HPDE6-E6E7 (cell line): ENCODE data around the gene CWC15.
A peak's percentile ranks its signal among the peaks of the same experiment; 100 is the strongest.
"Not testable (repeated sequence)": the region's sequence is repeated elsewhere in the genome, so short reads cannot be mapped to it uniquely, and the experiment has no call there.

ENCODE experiments used
- DNase-seq: peaks from one replicate; pipeline ENCODE4 v3.0.0; 2011; ENCODE audit warnings: missing footprints; ENCODE audit errors: extremely low spot score

Gene CWC15

DNA sequence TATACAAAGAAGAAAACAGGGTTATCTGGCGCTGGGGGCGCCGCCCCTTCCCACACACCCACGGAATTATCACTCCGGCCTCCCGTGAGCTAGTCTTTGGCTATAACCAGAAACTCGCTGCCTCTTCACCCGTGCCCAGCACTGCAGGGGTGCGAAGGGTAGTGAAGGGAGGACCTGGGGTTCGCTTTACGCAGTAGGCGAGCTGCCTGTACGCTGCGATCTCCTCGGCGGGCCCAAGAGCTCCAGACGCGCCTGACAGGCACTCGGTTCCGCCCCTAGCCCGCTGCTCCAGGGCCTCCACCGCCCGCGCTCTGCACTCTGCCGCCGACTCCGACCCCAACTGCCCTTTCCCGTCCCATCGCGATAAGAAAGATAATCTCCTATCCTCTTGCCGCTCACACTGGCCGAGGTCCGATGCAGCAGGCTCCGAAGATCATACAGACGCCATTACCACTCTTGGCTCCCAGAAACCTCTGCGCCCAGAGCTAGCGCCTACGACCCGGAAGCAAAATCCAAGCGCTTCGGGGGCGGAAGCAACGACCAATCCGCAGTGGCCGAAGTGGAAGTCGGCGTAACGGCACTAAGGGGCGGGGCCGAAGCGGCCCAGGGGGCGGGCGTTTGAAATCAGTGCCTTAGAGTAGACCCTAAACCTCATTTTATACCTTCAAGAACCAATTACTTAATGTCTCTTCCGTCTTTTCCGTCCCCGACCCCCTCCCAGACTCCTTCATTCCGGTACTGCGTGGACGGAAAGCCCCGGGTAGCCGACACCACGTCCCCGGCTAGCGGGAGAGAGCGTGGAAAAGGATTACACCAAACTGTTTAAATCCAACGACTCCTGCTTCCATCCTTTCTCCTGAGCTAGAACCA is at the start of gene CWC15, which contains the start of gene KDM4D:
Gene CWC15, minus strand, starts transcription at position 458 of the 870 bp plus-strand sequence. CDS start 1,371 bp downstream, outside the sequence.
Gene KDM4D, plus strand, starts transcription at position 611 of the 870 bp plus-strand sequence. CDS start 23,664 bp downstream, outside the sequence.
- DNase-seq = peak; percentile 97

DNA sequence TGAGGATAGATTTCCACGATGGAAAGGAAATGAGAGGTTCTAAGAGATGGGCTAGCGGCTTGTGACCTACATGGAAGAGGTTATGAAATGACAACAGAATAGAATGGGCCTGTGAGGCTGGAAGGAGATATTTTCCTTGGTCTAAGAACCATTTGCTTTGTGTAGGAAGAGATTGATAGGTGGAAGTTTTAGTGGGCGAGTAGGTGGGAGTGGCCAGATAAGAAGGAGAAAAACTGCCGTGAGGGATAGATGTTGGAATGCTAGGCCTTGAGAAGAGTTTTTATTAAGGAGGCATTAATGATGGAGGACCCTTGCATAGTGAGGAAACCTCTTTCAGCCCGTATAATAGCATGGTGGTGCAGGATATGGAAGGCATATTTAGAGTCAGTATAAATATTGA is 48.1 kb upstream of the CWC15 start:
- not testable (repeated sequence) for DNase-seq

DNA sequence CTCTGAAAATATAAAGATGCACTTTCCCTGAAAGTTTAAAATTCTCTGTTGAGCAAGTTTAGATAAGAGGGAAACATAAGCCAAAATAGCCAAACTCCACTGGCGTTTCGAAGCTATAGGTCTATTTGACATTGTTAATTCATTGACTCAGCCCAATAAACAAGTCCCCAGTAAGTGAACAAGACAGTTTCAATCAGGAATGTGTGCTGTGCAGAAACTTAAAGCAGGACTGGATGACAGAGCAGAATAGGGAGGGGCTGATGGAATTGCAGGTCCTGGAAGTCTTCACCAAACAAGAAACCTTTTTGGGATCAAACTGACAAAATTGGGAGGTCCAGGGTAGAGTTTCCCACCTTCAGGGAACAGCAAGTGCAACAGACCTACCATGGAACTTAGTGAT is 42.8 kb upstream of the CWC15 start:
- no peak for DNase-seq

DNA sequence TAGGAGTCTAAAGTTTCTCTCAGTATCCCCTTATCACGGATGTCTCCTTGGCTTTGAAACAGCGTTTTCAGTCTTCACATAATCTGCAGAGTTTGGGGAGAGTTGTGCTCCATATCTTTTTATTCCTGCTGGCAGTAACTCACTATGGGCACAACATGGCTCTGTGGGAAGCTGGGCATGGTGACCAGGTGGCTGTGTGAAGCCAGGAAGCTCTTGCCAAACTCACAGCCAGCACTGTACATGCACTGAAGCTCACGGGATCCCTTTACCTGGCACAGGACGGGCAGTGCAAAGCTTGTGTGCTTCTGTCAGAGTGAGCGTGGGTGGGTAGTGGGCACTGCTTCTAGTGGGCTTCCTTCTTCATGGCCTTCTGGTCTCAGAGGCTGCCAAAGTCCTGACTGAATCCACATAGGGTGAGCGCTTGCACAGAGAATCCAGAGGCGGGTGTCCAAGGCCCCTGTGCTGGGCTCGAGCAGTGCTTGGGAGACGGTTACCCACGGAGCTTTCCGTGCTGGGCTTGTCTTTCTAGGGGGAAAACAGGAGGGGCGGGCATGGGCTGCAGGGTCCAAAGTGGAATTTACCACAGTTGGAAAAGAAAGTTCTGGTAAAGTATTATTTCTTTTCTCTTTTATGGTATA is 40.9 kb upstream of the CWC15 start:
- DNase-seq = no peak

DNA sequence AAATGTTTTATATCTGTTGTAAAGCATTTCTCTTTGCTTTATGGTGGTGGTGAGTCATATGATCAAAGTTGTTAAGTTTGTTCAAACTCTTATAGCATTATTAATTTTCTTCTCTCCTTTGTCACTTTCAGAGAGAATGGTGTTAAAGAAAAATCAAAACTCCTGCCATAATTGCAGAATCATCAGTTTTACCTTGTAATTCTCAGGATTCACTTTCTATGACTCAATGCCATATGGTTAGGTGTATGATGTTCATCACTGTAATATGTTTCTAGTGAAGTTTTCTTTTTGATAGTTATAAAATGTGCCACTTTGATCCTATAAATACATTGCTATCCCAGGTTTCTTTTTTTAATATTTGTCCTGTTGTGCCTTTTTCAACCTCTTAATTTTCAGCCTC is 38.0 kb upstream of the CWC15 start:
- no peak for DNase-seq

DNA sequence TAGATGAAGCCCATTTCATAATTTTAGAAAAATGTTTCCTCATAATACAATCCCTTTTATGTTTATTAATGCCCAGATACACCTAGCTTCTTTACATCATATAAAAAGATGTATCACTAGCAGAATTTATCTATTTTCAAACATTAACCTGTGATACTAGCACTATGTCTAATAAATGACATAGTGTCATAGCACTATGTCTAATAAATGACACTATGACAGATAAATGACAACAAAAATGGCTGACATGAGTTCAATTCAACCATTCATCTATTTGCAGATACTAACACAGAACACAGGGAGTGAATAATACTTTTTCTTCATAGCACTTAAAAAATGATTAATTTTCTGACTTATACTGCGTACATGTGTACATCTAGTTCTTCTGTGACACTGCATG is 32.3 kb upstream of the CWC15 start:
- no peak for DNase-seq

DNA sequence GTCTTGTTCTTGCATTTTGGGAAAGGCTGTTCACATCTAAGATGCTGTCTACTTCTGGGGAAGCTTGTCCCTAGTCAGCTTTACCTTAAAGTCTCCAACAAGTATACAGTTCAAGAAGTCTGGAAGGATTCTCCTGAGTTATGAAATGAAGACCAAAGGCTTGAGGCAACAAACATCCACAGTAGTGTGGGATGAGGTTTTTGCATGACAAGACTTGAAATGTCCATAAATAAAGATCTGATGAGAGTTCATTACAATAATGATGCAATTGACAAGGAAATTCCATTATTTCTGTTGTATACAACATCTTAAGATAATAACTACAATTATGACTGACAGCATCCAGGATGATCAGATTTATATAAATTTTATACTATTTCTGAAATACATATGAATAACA is 30.4 kb upstream of the CWC15 start:
- DNase-seq = no peak

DNA sequence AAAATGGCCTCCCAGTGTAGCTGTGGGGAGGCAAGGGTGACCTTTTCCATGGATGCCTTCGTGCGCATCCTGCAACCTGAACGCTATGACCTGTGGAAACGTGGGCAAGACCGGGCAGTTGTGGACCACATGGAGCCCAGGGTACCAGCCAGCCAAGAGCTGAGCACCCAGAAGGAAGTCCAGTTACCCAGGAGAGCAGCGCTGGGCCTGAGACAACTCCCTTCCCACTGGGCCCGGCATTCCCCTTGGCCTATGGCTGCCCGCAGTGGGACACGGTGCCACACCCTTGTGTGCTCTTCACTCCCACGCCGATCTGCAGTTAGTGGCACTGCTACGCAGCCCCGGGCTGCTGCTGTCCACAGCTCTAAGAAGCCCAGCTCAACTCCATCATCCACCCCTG is 24.9 kb upstream of the CWC15 start:
- no peak for DNase-seq

DNA sequence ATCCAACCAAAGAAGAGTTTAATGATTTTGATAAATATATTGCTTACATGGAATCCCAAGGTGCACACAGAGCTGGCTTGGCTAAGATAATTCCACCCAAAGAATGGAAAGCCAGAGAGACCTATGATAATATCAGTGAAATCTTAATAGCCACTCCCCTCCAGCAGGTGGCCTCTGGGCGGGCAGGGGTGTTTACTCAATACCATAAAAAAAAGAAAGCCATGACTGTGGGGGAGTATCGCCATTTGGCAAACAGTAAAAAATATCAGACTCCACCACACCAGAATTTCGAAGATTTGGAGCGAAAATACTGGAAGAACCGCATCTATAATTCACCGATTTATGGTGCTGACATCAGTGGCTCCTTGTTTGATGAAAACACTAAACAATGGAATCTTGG is 24.1 kb upstream of the CWC15 start:
- DNase-seq = no peak

DNA sequence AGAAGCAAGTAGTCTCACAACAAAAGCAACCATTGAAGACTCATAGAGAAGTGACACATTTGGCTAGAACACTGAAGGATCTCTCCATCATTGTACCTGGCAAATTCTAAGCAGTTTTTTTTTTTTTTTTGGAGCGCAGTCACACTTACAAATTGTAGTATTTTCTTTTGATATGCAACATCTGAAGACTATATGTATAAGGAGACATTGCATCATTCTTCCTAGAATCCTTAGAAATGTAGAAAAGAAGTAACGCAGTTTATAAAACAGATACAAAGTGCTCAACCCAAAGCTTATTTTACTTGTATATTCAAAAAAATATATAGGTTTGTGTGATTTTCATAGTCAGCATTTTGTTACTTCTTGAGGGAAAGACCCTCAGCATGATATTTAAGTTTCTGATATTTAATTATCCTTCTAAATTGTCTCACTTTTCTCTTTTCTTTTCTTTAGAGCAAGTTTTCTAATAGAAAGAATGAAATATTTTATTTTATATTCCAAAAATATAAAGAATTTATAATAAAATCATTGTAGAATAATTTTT is 20.1 kb upstream of the CWC15 start:
- no peak for DNase-seq

DNA sequence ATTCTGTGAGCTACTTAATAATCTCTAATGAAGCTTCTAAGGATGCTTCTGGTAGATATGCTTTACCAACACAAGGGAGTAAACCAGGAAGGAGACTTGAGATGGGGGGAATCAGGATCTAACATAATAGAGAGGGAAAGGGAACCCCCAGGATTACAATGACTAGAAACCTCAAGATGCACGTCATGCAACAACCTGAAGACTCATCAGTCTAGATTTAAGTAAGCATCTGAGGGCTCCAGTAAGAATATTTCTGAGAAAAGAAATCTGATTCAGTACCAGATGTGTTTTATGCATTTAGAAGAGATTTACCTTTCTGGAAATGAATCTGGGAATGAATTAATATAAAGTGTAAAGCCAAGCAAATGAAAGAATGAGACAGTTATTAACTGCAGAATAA is 15.4 kb upstream of the CWC15 start:
- no peak for DNase-seq

DNA sequence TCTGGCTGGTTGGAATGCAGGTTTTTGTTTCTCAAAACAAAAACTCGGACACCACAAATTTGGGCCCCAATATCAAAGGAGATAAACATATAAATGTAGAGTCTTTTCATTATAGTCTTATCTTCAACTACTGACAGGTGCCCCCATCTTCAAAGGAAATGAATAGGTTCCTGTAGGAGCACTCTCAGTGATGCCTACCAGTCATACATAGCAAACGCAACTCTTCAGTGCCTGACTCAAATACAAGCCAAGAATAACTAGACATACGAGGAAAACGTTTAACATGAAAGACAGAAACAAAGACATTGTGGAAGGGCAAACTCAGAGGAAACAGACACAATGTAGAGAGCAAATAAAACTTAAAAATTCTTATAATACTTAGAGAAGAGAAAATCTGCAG is 14.0 kb upstream of the CWC15 start:
- no peak for DNase-seq

DNA sequence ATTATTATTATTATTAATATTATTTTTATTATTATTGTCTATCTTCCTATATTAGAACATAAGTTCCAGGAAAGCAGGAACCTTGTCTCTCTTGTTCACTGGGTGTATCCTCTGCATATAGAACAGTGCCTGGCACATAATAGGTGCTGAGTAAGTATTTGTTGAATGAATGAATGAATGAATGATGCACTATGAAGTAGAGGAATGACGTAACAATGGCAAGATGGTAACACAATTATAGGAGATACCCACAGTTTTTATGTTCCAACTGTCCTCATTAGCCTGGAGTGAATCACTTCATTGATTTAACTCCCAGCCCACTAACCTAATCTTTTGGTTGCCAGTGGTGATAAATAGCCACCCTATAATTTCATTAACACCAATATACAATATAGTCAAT is 2.2 kb upstream of the CWC15 start:
- DNase-seq = no peak

DNA sequence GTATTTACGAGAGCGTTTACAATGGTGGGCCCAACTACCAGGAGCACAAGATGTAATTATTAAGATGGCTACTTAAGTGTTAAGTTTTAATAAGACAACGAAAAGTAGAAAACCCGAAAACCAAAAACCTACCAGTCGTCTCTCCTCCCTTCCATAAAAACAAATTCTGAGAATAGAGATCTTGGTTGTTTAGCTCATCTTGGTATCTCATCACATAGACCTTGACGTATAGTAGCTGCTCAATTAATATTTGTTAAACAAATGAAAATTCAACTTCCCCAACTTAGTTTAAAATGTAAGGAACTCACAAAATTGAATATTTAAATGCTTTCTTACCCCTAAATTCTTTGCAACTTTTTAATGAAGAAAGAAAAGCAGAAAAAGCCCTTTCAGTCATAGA is 822 bp upstream of the CWC15 start:
- DNase-seq = no peak

DNA sequence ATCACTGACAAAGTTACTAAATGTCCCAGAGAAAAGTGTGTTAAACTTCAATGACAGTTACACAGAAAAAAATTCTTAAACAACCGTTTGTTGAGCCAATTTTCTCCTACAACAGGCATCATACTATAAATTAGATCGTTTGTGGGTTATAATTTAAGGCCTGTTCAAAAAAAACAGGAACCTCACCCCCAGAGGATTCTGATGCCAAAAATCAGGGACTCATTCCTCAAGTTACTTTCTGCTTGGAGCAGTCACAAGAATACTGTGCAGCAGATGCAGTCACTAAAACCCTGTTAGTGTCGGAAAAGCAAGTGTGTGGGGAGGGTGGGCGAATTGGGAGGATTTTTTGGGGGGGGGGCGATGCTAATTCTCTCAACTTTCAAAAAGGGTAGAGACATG is 657 bp downstream of the CWC15 start:
- DNase-seq = no peak

DNA sequence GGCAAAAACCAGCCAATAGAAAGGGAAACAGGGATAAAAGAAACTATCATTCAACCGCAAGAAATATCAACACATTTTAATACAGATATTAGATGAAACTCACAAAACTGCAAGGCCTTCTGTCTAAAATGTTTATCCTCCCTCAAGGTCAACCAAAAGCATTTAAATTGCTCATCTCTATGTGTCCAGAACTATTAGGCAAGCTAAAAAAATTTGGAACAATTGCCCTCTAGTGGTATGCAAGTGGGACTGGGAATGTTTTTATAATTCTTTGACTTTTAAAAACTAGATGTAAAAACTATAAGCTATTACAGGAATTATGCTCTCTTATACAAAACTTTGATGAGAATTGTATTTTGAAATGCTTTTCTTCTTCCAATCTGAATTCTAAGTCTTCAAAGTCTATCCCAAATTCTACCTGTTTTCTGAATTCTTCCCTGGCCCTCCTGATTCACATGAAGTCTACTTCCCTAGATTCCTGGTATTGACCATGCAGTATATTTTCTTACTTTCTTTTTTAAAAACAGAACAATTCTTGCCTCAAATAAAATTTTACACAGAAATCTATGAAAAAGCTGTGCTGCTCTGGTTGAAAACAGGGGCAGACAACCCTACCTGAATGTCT is 4.9 kb downstream of the CWC15 start:
- DNase-seq = no peak

DNA sequence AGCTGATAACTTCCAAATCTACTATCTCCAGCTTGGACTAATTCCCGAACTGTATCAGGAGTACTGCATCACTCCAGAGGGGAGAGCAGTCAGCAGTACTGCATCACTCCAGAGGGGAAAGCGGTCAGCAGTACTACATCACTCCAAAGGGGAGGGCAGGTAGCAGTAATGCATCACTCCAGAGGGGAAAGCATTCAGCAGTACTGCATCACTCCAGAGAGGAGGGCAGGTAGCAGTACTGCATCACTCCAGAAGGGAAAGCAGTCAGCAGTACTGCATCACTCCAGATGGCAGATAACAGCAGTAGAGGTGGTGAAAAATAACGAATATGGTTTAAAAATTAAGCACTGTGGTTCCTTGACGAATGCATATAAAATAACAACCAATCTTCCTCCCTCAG is 8.4 kb downstream of the CWC15 start:
- no peak for DNase-seq

DNA sequence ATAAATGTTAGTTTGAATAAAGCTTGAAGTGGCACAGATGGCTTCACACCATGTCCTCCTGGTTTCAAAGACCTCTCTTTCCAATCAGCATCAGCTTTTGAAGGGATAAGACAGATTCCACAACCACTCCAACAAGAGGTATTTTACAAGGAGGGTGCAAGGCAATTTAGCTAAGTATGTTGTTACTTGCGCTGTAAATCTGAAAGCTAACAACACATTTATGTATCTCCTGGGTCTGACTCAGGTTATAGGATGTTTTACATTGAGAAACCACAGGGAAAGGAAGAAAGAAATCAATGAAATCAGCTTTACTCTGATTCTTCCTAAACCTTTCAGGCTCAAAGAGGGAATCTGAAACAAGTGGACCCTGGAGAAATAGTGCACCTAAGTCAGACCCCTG is 12.1 kb downstream of the CWC15 start:
- DNase-seq = no peak

DNA sequence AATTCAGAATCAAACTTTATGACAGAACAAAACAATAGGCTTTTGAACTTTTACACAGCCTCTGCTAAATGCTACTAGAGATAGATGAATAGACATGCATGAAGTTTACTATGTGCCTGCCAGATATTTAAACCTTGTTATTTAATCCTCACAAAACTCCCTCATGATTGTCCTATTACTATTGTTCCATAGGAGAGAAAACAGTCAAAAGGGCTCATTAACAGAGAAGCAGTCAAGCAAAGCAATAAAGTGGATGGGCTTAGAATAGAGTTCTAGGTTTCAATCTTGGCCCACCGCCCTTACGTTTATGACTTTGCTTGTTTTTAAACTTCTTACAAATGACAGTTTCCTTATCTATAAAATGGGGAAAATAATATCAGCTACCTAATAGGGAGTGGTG is 12.9 kb downstream of the CWC15 start:
- DNase-seq = no peak

DNA sequence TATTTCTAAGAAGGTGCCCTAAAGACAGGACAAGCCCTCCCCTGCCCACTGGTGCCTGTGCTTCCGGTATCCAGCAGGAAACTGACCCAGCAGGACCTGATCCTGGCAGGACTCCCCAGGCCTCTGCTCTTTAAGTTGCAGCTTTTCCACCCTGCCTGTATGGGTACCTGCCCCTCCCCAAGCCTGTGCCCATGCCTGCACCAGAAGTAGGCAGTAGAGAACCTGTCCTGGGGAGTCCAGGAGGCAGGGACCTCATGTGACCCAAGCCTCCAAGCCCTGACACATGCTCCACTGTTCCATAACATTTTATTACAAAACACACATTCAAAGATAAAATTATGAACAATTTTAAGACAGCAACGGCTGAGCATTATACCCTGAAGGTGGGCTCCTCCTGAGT is 14.2 kb downstream of the CWC15 start:
- DNase-seq = no peak

DNA sequence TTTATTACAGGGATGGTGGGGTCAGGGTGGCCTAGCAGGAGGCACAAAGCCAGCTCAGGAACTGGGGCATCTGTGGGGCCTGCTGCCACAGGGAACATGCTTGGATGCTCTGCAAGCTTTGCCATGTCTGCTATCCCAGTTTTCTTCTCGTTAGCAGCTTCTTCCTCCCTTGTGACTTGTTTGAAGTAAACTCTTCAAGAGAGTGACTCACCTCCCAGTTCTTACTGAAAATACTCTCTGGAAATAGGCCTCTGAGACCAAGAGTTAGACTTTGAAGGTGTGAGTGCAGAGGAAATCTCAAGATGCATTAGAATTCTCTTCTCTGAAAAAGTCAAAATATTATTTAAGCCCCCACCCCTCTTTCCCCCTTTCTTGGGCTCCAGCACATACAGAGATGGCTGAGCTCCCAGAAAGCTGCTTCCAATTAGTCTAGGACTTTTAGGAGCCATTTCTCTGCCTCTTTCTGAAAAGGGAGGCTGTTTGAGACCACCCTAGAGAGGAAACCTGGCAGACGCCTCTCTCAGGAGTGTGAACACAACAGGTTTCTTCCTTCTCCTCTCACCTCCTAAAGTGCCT is 15.1 kb downstream of the CWC15 start:
- no peak for DNase-seq

DNA sequence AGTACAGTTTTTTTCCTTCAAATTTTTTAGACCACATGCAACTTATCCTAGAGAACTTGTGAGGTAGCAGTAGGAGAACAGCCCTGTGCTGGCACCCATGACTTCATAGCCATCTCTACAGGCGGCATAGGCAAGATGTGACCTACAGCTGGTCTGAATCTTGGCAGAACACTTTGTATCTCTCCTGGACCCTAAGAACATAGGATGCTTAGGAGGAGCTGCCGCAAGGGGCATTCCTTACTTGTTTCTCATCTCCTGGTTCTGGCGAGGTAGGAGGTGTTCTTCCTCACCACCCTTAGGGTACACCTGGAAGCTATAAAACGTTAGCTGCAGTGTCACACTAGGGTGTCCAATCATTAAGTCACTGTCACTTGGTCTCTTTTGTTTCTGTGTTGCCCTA is 16.4 kb downstream of the CWC15 start:
- no peak for DNase-seq
